Spleen (tissue), 11 donors: ENCODE data around the gene HIPK3. TPM values are rescaled to one million over a fixed set of nuclear protein-coding genes. Genes with fewer than 3 reads are reported as not detected.

Experiments
- DNase-seq: peaks from one replicate; pipeline ENCODE4 v3.0.0-alpha.2; 2020
- H3K27ac ChIP-seq, 8 donors: fragments of 200-600 bp; sonication (generic) in 7 of 8; 1 replicate in 4 of 8; 2 replicates in 4 of 8; pipeline versions ENCODE4 v1.5.0 to v1.8.0; 2016 to 2021; ENCODE audit warnings: inconsistent platforms in 4 of 8, mild to moderate bottlenecking in 4 of 8, moderate library complexity in 1 of 8
- H3K27me3 ChIP-seq, 7 donors: fragments of 200-600 bp; sonication (generic) in 6 of 7; replicated peaks in 1 of 7; 1 replicate in 4 of 7; 2 replicates in 3 of 7; pipeline versions ENCODE4 v1.5.0 to v1.8.0; 2016 to 2021; ENCODE audit warnings: inconsistent platforms in 3 of 7, mild to moderate bottlenecking in 1 of 7
- H3K36me3 ChIP-seq, 6 donors: fragments of 200-600 bp; sonication (generic) in 5 of 6; 1 replicate in 4 of 6; 2 replicates in 2 of 6; pipeline versions ENCODE4 v1.5.0 to v1.8.0; 2016 to 2021; ENCODE audit warnings: inconsistent platforms in 2 of 6
- H3K4me1 ChIP-seq, 6 donors: fragments of 200-600 bp; sonication (generic) in 5 of 6; 1 replicate in 3 of 6; 2 replicates in 3 of 6; pipeline versions ENCODE4 v1.5.0 to v1.8.0; 2016 to 2021; ENCODE audit warnings: inconsistent platforms in 3 of 6
- H3K4me3 ChIP-seq, 8 donors: fragments of 200-600 bp; sonication (generic) in 7 of 8; 1 replicate in 4 of 8; 2 replicates in 4 of 8; pipeline versions ENCODE4 v1.5.0 to v1.8.0; 2016 to 2021; ENCODE audit warnings: inconsistent platforms in 4 of 8, mild to moderate bottlenecking in 4 of 8, moderate library complexity in 2 of 8
- H3K9me3 ChIP-seq, 8 donors: fragments of 200-600 bp; sonication (generic) in 7 of 8; 1 replicate in 4 of 8; 2 replicates in 4 of 8; pipeline versions ENCODE4 v1.5.0 to v1.8.0; 2016 to 2021; ENCODE audit warnings: inconsistent platforms in 4 of 8
- POLR2A ChIP-seq, 3 donors: fragments of 450-650 bp; IDR thresholded peaks; one replicate each; pipeline ENCODE4 v1.5.1; 2017; ENCODE audit warnings: antibody characterized with exemption in 3 of 3, mild to moderate bottlenecking in 1 of 3
- POLR2AphosphoS5 ChIP-seq, 3 donors: sonication (generic); formaldehyde crosslinking; IDR thresholded peaks; one replicate each; pipeline ENCODE4 v1.5.1; 2017; ENCODE audit warnings: antibody characterized with exemption in 3 of 3
- WGBS, 5 donors: extraction: QIAGEN DNeasy Blood & Tissue Kit in 3 of 5; methylation state at CpG; one replicate each; pipeline versions ENCODE4 v1.1.5 to v1.1.7; 2013 to 2018; 5-methylcytosine and 5-hydroxymethylcytosine counted together
- intact Hi-C: fragments of 100-400 bp; cut with DNase I; formaldehyde crosslinking; loops from one replicate; pipeline ENCODE4 v1.15.0; 2023; ENCODE audit warnings: low total_unique reads
- polyA plus RNA-seq, 3 donors: library from polyadenylated mRNA; stranded (reverse); fragments of 200-250 nt; gene quantifications; one replicate each; pipeline ENCODE4 v1.2.1, GENCODE V29; 2013
- total RNA-seq, 7 donors: library from RNA; depleted of rRNA in 3 of 7; stranded (reverse); fragments of >200 nt in 3 of 7; fragmentation: NEBNext Ultra II Directional in 4 of 7; extraction: Animal tissue kit (Norgen Biotek cat#: 25700) in 4 of 7; gene quantifications; one replicate each; pipeline versions ENCODE4 v1.1.0 to v1.2.1, GENCODE V29; 2016 to 2021
- TF ChIP-seq, protein P1 (sequence below), 11 experiments: fragments of 200-600 bp in 7 of 11; fragments of 450-650 bp in 4 of 11; sonication (generic) in 4 of 11; IDR thresholded peaks in 8 of 11; conservative IDR thresholded peaks in 3 of 11; 1 replicate in 7 of 11; 2 replicates in 4 of 11; pipeline versions ENCODE4 v1.4.0 to v1.8.0; 2016 to 2021; ENCODE audit warnings: antibody characterized with exemption in 11 of 11, inconsistent platforms in 4 of 11, mild to moderate bottlenecking in 1 of 11
- donor health status: healthy with polysubstance abuse.
- donor health status: DM: no; HTN: no; CAD: no; lungs with moderate emphysema.
- donor health status: DM: no; HTN: no; CAD: no.
- donor health status: Bipolar disorder and iron deficiency.
- donor health status: healthy.
- donor health status: DM: no; HTN: no; CAD: no.
- donor health status: DM: yes; HTN: yes; CAD: no.

Gene HIPK3
- total and polyA plus RNA-seq, 10 donors, result 11.5 to 192 (median 127) TPM

GRCh38 chr11:33388793-33389525 lies 131.8 kb downstream of the HIPK3 start:
- peaks cover 0 to 16% (median 12%) of the 10 kb centered on the region in 8 donors for H3K9me3 ChIP-seq
- no peak overlapping the region for H3K27ac ChIP-seq
- H3K4me1 ChIP-seq, result peaks cover 0 to 31% (median 9%) of the 10 kb centered on the region in 6 donors
- H3K4me3 ChIP-seq, result no peak overlapping the region
- no peak for TF ChIP-seq POLR2AphosphoS5 (IDR thresholded peaks at IDR 0.05)
- no peak for TF ChIP-seq POLR2A (IDR thresholded peaks at IDR 0.05)
- TF ChIP-seq, protein P1, sequence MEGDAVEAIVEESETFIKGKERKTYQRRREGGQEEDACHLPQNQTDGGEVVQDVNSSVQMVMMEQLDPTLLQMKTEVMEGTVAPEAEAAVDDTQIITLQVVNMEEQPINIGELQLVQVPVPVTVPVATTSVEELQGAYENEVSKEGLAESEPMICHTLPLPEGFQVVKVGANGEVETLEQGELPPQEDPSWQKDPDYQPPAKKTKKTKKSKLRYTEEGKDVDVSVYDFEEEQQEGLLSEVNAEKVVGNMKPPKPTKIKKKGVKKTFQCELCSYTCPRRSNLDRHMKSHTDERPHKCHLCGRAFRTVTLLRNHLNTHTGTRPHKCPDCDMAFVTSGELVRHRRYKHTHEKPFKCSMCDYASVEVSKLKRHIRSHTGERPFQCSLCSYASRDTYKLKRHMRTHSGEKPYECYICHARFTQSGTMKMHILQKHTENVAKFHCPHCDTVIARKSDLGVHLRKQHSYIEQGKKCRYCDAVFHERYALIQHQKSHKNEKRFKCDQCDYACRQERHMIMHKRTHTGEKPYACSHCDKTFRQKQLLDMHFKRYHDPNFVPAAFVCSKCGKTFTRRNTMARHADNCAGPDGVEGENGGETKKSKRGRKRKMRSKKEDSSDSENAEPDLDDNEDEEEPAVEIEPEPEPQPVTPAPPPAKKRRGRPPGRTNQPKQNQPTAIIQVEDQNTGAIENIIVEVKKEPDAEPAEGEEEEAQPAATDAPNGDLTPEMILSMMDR (IDR thresholded peaks at IDR 0.05 in 8 of 11, conservative IDR thresholded peaks at IDR 0.05 in 3 of 11), result no peak
- no peaks in the 10 kb centered on the region for H3K36me3 ChIP-seq
- no peak for DNase-seq
- H3K27me3 ChIP-seq, result no peaks in the 10 kb centered on the region
- WGBS, 5 donors, result 52 to 65% (median 58%) methylated on average over 7 of the region's 7 CpGs
- intact Hi-C loops, result loop anchor here (10.0 kb wide), 1 partner anchor 156 kb away; no protein-coding TSS in a partner anchor

GRCh38 chr11:33389635-33390034 lies 132.5 kb downstream of the HIPK3 start:
- intact Hi-C loops, result loop anchor here (10.0 kb wide), 1 partner anchor 155 kb away; no protein-coding TSS in a partner anchor

DNA sequence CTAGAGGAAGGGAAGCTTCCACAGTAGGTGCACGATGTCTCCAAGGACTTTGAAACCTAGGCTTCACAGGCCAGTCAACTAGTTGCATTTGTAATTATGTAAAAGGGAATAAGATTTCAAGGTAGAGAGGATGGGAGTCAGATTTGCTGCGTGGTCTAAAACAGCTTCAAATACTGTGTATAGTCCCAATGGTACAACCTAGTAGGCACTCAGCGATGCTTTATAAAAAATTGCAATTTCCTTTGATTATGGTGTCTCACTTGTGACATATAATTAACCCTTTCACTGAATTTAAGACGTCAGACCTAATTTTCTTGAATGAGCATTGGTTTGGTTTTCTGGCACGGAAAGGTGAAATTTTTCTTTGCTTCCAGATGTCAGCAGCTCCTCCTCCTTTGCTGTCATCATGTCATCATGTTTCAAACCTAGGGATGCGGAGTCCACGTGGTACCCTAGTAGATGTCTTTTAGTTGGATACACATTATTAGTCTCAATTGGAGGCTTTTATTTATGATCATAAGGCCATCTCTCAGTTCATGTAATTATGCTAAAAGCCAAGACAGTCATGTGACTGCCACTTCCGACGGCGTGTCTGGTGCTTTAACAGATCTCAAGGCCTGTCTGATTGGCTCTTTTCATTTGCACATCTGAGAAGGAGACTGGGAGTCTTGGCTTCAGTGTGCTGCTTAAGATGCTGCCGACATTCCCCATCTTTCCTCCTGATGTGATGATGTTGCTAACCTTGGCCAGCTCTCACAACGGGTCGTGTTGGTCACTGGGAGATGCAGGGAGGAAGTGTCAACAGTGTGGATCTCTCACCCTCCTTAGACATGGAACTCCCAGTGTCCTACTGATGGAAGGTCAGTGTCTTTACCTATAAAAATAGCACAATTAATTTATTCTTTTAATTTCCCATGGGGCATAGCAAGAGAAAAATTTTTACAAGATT lies 134.0 kb downstream of the HIPK3 start:
- intact Hi-C loops, result no loop called here
- peaks cover 0 to 5% (median 3%) of the 10 kb centered on the region in 8 donors for H3K9me3 ChIP-seq
- 82 to 91% (median 85%) methylated on average over 13 of the region's 13 CpGs for WGBS, 5 donors
- no peak overlapping the region for H3K4me3 ChIP-seq
- no peaks in the 10 kb centered on the region for H3K27me3 ChIP-seq
- no peaks in the 10 kb centered on the region for H3K36me3 ChIP-seq
- H3K27ac ChIP-seq, result no peak overlapping the region
- peaks cover 0 to 31% (median 9%) of the 10 kb centered on the region in 6 donors for H3K4me1 ChIP-seq
- no peak for DNase-seq
- TF ChIP-seq POLR2AphosphoS5 (IDR thresholded peaks at IDR 0.05) (no peak), POLR2A (IDR thresholded peaks at IDR 0.05) (no peak)
- TF ChIP-seq, protein P1 (IDR thresholded peaks at IDR 0.05 in 8 of 11, conservative IDR thresholded peaks at IDR 0.05 in 3 of 11), result no peak

More at GRCh38 chr11:33389635-33390034, 132.5 kb downstream of the HIPK3 start:
- whole genome bisulfite sequencing, 5 donors, result 65 to 88% (median 79%) methylated on average over 4 of the region's 4 CpGs
- Histone ChIP-seq H3K9me3 (peaks cover 0 to 16% (median 12%) of the 10 kb centered on the region in 8 donors), H3K4me1 (peaks cover 0 to 31% (median 9%) of the 10 kb centered on the region in 6 donors), H3K27me3 (no peaks in the 10 kb centered on the region), H3K4me3 (no peak overlapping the region), H3K36me3 (no peaks in the 10 kb centered on the region), H3K27ac (no peak overlapping the region)
- no peak for DNase-seq
- TF ChIP-seq, protein P1 (IDR thresholded peaks at IDR 0.05 in 8 of 11, conservative IDR thresholded peaks at IDR 0.05 in 3 of 11), result no peak
- TF ChIP-seq POLR2A (IDR thresholded peaks at IDR 0.05) (no peak), POLR2AphosphoS5 (IDR thresholded peaks at IDR 0.05) (no peak)
